ENCODE results near the gene MGAT5.

GRCh38 chr2:134468164-134468563 lies 214.3 kb downstream of the MGAT5 start:
- TF ChIP-seq POLR2A (IDR thresholded peaks at IDR 0.05) (no peak), CTCF (IDR thresholded peaks at IDR 0.05) (no peak), POLR2AphosphoS5 (IDR thresholded peaks at IDR 0.05) (no peak), EP300 (IDR thresholded peaks at IDR 0.05) (no peak)
